ENCODE data around the gene HEBP1. TPM values are rescaled to one million over a fixed set of nuclear protein-coding genes. Genes with fewer than 3 reads are reported as not detected.
A peak's percentile ranks its signal among the peaks of the same experiment; 100 is the strongest.

Gene HEBP1
- total RNA-seq, 1 experiment from 2014 or later, result 22.2 TPM

DNA sequence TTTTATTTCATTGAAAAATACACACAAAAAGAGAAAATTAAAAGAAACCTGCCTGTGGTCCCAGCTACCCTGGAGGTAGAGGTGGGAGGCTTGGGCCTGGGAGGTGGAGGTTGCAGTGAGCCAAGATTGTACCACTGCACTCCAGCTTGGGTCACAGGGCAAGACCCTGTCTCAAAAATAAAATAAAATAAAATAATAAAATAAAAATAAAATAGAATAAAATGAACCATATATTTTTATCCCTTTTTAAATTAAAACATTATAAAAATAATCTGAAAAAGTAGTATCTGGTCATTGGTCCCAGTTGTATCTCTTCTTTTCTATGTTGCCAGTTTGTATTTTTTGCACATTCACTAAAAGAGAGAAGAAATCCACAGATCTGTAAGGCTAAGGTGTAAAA is 27.4 kb upstream of the HEBP1 start:
- H2BK20ac ChIP-seq (ENCODE audit: low read depth, low read length, poor library complexity, severe bottlenecking), result no peak overlapping the region
- H3K4me2 ChIP-seq (ENCODE audit: insufficient read depth, insufficient read length, low read length), result no peak overlapping the region
- Mint-ChIP-seq H3K27me3 (ENCODE audit: low read depth) (no peaks in the 10 kb centered on the region), H3K36me3 (ENCODE audit: insufficient read depth in 1 of 3, low read depth in 3 of 3) (no peaks in the 10 kb centered on the region), H3K27ac (no peak overlapping the region; a peak in 1 of 7 replicates), H3K9me3 (no peaks in the 10 kb centered on the region), H3K4me3 (no peak overlapping the region), H3K4me1 (peaks cover 14 to 20% of the 10 kb centered on the region in 2 experiments)
- no peak overlapping the region for H4K5ac ChIP-seq (ENCODE audit: insufficient read length, low read depth, low read length)
- no peaks in the 10 kb centered on the region for H4K20me1 ChIP-seq (ENCODE audit: control insufficient read depth, insufficient read depth, insufficient read length)
- no peak overlapping the region for H3K14ac ChIP-seq (ENCODE audit: insufficient read depth, low read length)
- H3K23ac ChIP-seq (ENCODE audit: insufficient read length, low read depth, low read length), result no peak overlapping the region
- H3K79me2 ChIP-seq (ENCODE audit: insufficient read depth, low read length), result no peaks in the 10 kb centered on the region
- H3K23me2 ChIP-seq (ENCODE audit: insufficient read length, low read depth, low read length, poor library complexity, severe bottlenecking), result no peaks in the 10 kb centered on the region
- no peaks in the 10 kb centered on the region for H3K27me3 ChIP-seq (ENCODE audit: insufficient read depth, low read length)
- DNase-seq, result no peak
- H2BK12ac ChIP-seq (ENCODE audit: insufficient read length, low read depth, low read length), result no peak overlapping the region
- H3K4ac ChIP-seq (ENCODE audit: low read depth, low read length), result no peak overlapping the region
- peaks cover 6% of the 10 kb centered on the region for H3K4me1 ChIP-seq (ENCODE audit: insufficient read depth, low read length)
- H4K91ac ChIP-seq (ENCODE audit: insufficient read length, low read depth, low read length), result no peak overlapping the region
- no peak overlapping the region for H2BK5ac ChIP-seq (ENCODE audit: insufficient read length, low read length)
- no peak overlapping the region for H2BK15ac ChIP-seq (ENCODE audit: low read depth, low read length)
- H4K8ac ChIP-seq (replicated peaks; ENCODE audit: insufficient read length, low read depth, low read length), result no peak overlapping the region
- no peak overlapping the region for H2AK5ac ChIP-seq (ENCODE audit: insufficient read length, low read length)
- TF ChIP-seq, protein P1, sequence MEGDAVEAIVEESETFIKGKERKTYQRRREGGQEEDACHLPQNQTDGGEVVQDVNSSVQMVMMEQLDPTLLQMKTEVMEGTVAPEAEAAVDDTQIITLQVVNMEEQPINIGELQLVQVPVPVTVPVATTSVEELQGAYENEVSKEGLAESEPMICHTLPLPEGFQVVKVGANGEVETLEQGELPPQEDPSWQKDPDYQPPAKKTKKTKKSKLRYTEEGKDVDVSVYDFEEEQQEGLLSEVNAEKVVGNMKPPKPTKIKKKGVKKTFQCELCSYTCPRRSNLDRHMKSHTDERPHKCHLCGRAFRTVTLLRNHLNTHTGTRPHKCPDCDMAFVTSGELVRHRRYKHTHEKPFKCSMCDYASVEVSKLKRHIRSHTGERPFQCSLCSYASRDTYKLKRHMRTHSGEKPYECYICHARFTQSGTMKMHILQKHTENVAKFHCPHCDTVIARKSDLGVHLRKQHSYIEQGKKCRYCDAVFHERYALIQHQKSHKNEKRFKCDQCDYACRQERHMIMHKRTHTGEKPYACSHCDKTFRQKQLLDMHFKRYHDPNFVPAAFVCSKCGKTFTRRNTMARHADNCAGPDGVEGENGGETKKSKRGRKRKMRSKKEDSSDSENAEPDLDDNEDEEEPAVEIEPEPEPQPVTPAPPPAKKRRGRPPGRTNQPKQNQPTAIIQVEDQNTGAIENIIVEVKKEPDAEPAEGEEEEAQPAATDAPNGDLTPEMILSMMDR (conservative IDR thresholded peaks at IDR 0.05), result no peak
- no peaks in the 10 kb centered on the region for H3K9me3 ChIP-seq (ENCODE audit: control insufficient read depth, low read depth, low read length)
- no peak overlapping the region for H2AFZ ChIP-seq (ENCODE audit: low read length)
- no peak overlapping the region for H3K18ac ChIP-seq (ENCODE audit: insufficient read length, low read depth, low read length)
- no peak overlapping the region for H3K27ac ChIP-seq (ENCODE audit: insufficient read length, low read depth, low read length)
- H3T11ph ChIP-seq (ENCODE audit: low read length), result peak overlapping the region; percentile 6
- H3K9ac ChIP-seq (ENCODE audit: extremely low read depth, insufficient read length, low read length), result no peak overlapping the region
- no peak overlapping the region for H2BK120ac ChIP-seq (ENCODE audit: low read depth, low read length, poor library complexity, severe bottlenecking)
- no peaks in the 10 kb centered on the region for H3K79me1 ChIP-seq (ENCODE audit: insufficient read depth, low read depth, low read length, poor library complexity, severe bottlenecking)
- H3K56ac ChIP-seq (ENCODE audit: insufficient read length, low read depth, low read length), result no peak overlapping the region

Measured in H9 (cell line).